HuH-7.5 (cell line): Measurements from ENCODE around the gene TRMT44.
"Not testable (repeated sequence)": the region's sequence is repeated elsewhere in the genome, so short reads cannot be mapped to it uniquely, and the experiment has no call there.

Source experiments
- DNase-seq: peaks from one replicate; pipeline ENCODE4 v3.0.0; 2011; ENCODE audit warnings: low spot score

The TRMT44 gene

GRCh38 chr4:8469550-8469949 is 29.0 kb downstream of the TRMT44 start:
- no peak for DNase-seq

- no peak for DNase-seq
These were observed 30.0 kb downstream of the TRMT44 start for GRCh38 chr4:8470451-8471024.

- no peak for DNase-seq
These were observed 30.8 kb downstream of the TRMT44 start for GRCh38 chr4:8471211-8471875.

- DNase-seq: no peak
These were observed 31.6 kb downstream of the TRMT44 start for GRCh38 chr4:8472158-8472688.

GRCh38 chr4:8472689-8473197 is 32.2 kb downstream of the TRMT44 start:
- no peak for DNase-seq

GRCh38 chr4:8473198-8473919 is 32.8 kb downstream of the TRMT44 start:
- DNase-seq: no peak

- no peak for DNase-seq
These were observed 33.5 kb downstream of the TRMT44 start for GRCh38 chr4:8473920-8474590.

GRCh38 chr4:8474856-8475255 is 34.3 kb downstream of the TRMT44 start:
- no peak for DNase-seq

GRCh38 chr4:8475751-8476575 is 35.4 kb downstream of the TRMT44 start:
- no peak for DNase-seq

GRCh38 chr4:8477095-8477635 is 36.6 kb downstream of the TRMT44 start:
- no peak for DNase-seq

GRCh38 chr4:8477676-8478075 is 37.1 kb downstream of the TRMT44 start:
- DNase-seq: no peak

- DNase-seq: no peak
These were observed 37.8 kb downstream of the TRMT44 start for GRCh38 chr4:8478371-8478770.

GRCh38 chr4:8478801-8479744 is 38.5 kb downstream of the TRMT44 start:
- no peak for DNase-seq

GRCh38 chr4:8480221-8480620 is 39.6 kb downstream of the TRMT44 start:
- DNase-seq: no peak

- DNase-seq: not testable (repeated sequence)
These were observed 46.1 kb downstream of the TRMT44 start for GRCh38 chr4:8486643-8487042.

GRCh38 chr4:8488791-8489369 is 48.3 kb downstream of the TRMT44 start:
- no peak for DNase-seq

- not testable (repeated sequence) for DNase-seq
These were observed 50.9 kb downstream of the TRMT44 start for GRCh38 chr4:8491478-8491877.

- DNase-seq: no peak
These were observed 51.6 kb downstream of the TRMT44 start for GRCh38 chr4:8492174-8492573.

- DNase-seq: no peak
These were observed 52.9 kb downstream of the TRMT44 start for GRCh38 chr4:8493484-8493883.

GRCh38 chr4:8494218-8494617 is 53.6 kb downstream of the TRMT44 start:
- DNase-seq: no peak
